ENCODE measurements around the gene CYTIP. TPM values are rescaled to one million over a fixed set of nuclear protein-coding genes. Genes with fewer than 3 reads are reported as not detected.

The CYTIP gene
- total and polyA plus RNA-seq, 2 of the 13 experiments (the other 11 are each of a cell fraction or from before 2014, with no cell fraction given), result not detected

- Histone ChIP-seq H2AFZ (ENCODE audit: low read length) (no peak overlapping the region), H3K27ac (ENCODE audit: extremely low read length, insufficient read depth, low read length) (no peak overlapping the region), H3K79me2 (ENCODE audit: insufficient read depth, low read length) (no peaks in the 10 kb centered on the region), H3K27me3 (ENCODE audit: control insufficient read depth in 1 of 2, insufficient read depth in 2 of 2, low read length in 2 of 2) (0 out of 5 replicates have a peak, but pooled peaks cover 0 to 3% of the 10 kb centered on the region in 2 experiments), H4K20me1 (ENCODE audit: insufficient read depth, low read length) (no peaks in the 10 kb centered on the region), H3K9me3 (ENCODE audit: low read length) (peaks cover 11% of the 10 kb centered on the region), H3K36me3 (replicated peaks in 1 of 2; ENCODE audit: control insufficient read depth in 1 of 2, insufficient read depth in 2 of 2, low read length in 2 of 2) (no peaks in the 10 kb centered on the region), H3K4me2 (ENCODE audit: low read depth, low read length) (no peak overlapping the region), H3K9ac (ENCODE audit: insufficient read depth, low read depth, low read length) (no peak overlapping the region), H3K4me3 (replicated peaks in 1 of 3; ENCODE audit: insufficient read depth in 1 of 3, low read depth in 2 of 3, low read length in 3 of 3) (no peak overlapping the region), H3K4me1 (ENCODE audit: insufficient read depth, low read length) (no peaks in the 10 kb centered on the region)
- DNase-seq (ENCODE audit: low spot score) (no peak), FAIRE-seq (no peak), ATAC-seq (no peak)
- 32% methylated on average over 2 of the region's 2 CpGs for WGBS (ENCODE audit: low lambda C conversion rate)
- in situ Hi-C loops (cut with HindIII; ENCODE audit: extremely low pct_ligation_motif_present, low pct_unique_long_range_greater_than_20kb), result no loop called here
- intact Hi-C loops (cut with micrococcal nuclease; ENCODE audit: unreplicated experiment), result no loop called here
- no TSS peak for BruUV-seq (replicated peaks)
- no peak for TF ChIP-seq HNRNPK (IDR thresholded peaks at IDR 0.05; ENCODE audit: low read depth, low read length, poor library complexity, severe bottlenecking)
- no peak for TF ChIP-seq IKZF4 (CRISPR knock-in tag; IDR thresholded peaks at IDR 0.05; ENCODE audit: borderline replicate concordance, low read depth, not compliant biosample characterization)
- no peak for TF ChIP-seq ZNF292 (CRISPR knock-in tag; IDR thresholded peaks at IDR 0.05; ENCODE audit: borderline replicate concordance, low read depth)
- TF ChIP-seq DPF2 (CRISPR knock-in tag; IDR thresholded peaks at IDR 0.05; ENCODE audit: borderline replicate concordance, low read depth), result no peak
- TF ChIP-seq RFX5 (IDR thresholded peaks at IDR 0.05; ENCODE audit: low read depth, low read length), result no peak
- TF ChIP-seq ZNF513 (CRISPR knock-in tag; conservative IDR thresholded peaks at IDR 0.05), result no peak
- no peak for TF ChIP-seq NFYC (CRISPR knock-in tag; IDR thresholded peaks at IDR 0.05)
- TF ChIP-seq AFF4 (CRISPR knock-in tag; IDR thresholded peaks at IDR 0.05), result no peak
- no peak for TF ChIP-seq NR1H2 (CRISPR knock-in tag; IDR thresholded peaks at IDR 0.05; ENCODE audit: borderline replicate concordance, low read depth)
- TF ChIP-seq MAF1 (CRISPR knock-in tag; IDR thresholded peaks at IDR 0.05; ENCODE audit: borderline replicate concordance), result no peak
- no peak for TF ChIP-seq ZSCAN25 (CRISPR knock-in tag; IDR thresholded peaks at IDR 0.05)
- no peak for TF ChIP-seq MAFG (CRISPR knock-in tag; IDR thresholded peaks at IDR 0.05)
- no peak for TF ChIP-seq ONECUT2 (CRISPR knock-in tag; IDR thresholded peaks at IDR 0.05)
- no peak for TF ChIP-seq ATM (IDR thresholded peaks at IDR 0.05; ENCODE audit: borderline replicate concordance)
- TF ChIP-seq ARHGAP35 (CRISPR knock-in tag; IDR thresholded peaks at IDR 0.05; ENCODE audit: borderline replicate concordance), result no peak
- TF ChIP-seq ZNF569 (CRISPR knock-in tag; IDR thresholded peaks at IDR 0.05; ENCODE audit: borderline replicate concordance), result no peak
- no peak for TF ChIP-seq CEBPG (CRISPR knock-in tag; IDR thresholded peaks at IDR 0.05)
- no peak for TF ChIP-seq CREB3 (CRISPR knock-in tag; IDR thresholded peaks at IDR 0.05)
- ChIA-PET POLR2A (no interaction called here), CTCF (ENCODE audit: low intra/inter-chr PET ratio, low total read pairs) (no interaction called here)
Measured at GRCh38 chr2:157421331-157421944, 22.5 kb downstream of the CYTIP start.
